Fibroblast of skin of scalp (primary cell): ENCODE data around the gene SDCCAG8.
A peak's percentile ranks its signal among the peaks of the same experiment; 100 is the strongest.

Experiments
- DNase-seq: peaks from one replicate; pipeline ENCODE4 v3.0.0-alpha.2; 2013

SDCCAG8 gene

GRCh38 chr1:243254233-243254926 lies 1.5 kb upstream of the SDCCAG8 start:
- peak; percentile 63 for DNase-seq

DNA sequence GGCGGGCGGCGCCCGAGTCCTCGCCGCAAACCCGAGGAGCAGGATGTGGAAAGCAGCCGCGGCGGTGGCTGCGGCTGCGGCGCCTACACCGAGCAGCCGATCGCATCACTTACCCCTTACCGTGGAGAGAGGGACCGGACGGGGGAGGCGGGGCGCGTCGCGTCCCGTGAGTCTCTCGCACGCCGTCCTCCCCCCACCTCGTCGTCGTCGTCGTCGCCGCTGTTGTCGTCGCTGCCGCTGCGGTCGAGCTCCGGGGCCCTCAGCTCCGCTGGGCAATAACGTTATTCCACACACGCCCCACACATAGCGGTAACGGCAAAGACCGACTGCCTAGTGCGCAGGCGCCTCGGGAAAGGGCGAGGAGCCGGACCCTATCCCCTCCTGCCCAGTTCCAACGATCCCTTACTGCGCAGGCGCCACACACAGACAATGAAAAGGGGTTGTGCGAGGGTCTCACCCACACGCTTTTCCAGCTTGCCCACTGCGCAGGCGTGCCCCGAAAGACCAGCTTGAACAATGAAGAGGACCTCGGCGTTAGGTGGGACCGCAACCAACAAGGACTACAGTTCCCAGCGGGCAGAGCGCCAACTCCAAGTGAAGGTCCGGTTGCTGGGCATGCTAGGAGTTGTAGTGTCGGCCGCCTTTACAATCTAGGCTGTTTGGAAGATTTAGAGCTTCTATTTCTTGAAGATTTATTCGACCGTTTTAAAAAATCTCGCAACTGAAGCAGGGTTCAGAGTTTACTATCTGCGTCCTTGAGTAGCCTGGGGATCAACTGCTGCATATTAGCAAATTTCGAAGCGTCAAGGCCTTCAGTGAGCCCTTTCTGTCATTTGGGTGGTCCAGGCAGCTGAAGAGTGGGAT lies 682 bp upstream of the SDCCAG8 start, which contains the start of gene CEP170:
Gene CEP170 (minus strand): TSS at position 355 of the 864 bp plus-strand sequence. CDS start 30,001 bp downstream, outside the sequence.
- peak; percentile 99 for DNase-seq

GRCh38 chr1:243256590-243256989 lies 749 bp downstream of the SDCCAG8 start:
- DNase-seq = no peak

DNA sequence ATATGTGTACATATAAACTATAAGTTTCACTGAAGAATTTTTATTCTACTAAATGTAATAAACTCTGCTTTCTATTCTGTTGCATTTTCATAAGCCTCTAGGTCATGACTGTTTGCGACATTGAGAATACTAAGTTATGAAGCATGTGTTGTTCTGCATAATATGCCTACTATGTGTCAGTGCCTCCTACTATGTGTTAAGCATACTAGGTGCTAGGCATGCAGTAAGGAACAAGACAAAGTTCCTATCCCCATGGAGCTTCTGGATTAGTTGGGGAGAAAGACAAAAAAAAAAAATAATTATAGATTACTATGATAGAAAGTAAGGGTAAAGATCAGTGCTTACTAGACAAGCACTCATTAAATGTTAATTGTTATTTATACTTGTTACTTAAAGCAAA lies 1.3 kb downstream of the SDCCAG8 start:
- no peak for DNase-seq

GRCh38 chr1:243258731-243259130 lies 2.9 kb downstream of the SDCCAG8 start:
- no peak for DNase-seq

DNA sequence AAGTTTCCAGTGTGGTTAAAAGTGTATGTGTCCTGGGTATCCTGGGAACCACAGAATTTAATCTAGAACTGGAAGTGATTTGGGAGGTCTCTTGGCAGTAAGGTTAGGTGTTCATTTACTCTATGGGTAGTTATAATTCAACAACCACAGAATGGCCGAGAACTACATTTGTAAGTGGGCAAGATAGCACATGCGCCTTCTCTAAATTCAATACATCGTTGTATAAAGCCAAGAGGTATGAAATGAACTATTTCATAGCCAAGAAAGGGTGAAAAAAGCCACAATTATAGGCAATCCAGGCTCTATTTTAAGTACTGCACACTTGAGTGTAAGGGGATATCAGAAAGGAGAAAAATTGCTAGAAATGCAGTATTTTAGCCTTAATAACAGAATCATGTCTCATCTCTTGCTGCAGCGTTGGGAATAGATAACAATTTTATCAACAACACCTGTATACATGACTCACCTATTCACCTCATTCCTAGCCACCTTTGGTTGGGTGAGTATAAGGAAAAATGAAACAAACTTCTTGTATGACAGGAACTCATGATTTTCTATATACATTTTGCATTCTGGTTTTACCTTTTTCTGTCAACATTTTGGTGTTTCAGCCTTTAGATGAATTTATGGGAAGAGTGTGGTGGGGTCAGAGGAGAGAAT lies 4.5 kb downstream of the SDCCAG8 start:
- no peak for DNase-seq

GRCh38 chr1:243261390-243261789 lies 5.5 kb downstream of the SDCCAG8 start:
- DNase-seq = no peak

DNA sequence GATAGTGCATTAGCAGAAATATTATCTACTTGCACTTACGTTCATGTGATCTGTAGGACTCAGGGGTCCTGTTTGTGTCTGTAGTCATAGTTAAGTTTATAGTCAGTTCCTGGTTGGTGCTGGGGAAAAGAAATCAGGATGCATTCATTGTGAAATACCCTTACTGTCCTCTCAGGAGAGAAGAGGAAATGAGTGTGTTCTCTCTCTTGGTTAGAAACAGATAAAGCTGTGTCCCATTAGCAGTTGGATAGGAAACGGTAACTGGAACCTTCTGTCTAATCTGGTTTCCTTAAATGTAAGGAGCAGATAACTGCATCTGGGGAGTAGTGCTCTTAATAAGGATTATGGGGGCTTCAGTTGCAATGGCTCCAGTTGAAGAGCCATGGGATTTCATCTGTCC lies 8.9 kb downstream of the SDCCAG8 start:
- peak; percentile 62 for DNase-seq

DNA sequence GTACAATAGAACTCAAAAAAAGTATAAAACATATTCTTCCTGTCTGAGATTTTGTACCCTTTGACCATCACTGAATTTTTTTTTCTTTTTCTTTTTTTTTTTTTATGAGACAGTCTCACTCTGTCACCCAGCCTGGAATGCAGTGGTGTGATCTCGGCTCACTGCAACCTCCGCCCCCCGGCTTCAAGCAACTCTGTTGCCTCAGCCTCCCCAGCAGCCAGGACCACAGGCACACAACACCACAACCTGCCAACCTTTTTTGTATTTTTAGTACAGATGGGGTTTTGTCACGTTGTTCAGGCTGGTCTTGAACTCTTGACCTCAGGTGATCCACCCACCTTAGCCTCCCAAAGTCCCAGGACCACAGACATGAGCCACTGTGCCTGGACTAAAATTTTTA lies 10.4 kb downstream of the SDCCAG8 start:
- no peak for DNase-seq

- DNase-seq = no peak
Measured at GRCh38 chr1:243267471-243267880, 11.6 kb downstream of the SDCCAG8 start.

GRCh38 chr1:243267914-243268653 lies 12.2 kb downstream of the SDCCAG8 start:
- DNase-seq = peak; percentile 90

- DNase-seq = no peak
Measured at GRCh38 chr1:243268751-243269460, 13.1 kb downstream of the SDCCAG8 start.

DNA sequence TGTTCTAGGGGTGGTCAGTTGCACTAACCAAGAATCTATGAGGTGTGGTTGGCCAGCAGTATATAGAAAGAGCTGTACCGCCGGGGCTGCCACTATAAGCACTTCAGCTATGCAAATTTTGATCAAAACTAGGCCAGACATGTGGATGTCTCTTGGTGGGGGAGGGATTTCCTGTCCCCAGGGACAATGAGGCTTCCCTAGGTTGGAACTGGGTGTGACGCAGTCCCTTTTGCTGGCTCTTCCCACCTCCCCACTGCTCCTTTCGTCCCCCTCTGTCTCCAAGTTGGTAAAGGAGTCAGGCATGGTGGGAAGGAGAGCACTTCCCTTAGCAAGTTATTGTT lies 13.6 kb downstream of the SDCCAG8 start:
- no peak for DNase-seq

DNA sequence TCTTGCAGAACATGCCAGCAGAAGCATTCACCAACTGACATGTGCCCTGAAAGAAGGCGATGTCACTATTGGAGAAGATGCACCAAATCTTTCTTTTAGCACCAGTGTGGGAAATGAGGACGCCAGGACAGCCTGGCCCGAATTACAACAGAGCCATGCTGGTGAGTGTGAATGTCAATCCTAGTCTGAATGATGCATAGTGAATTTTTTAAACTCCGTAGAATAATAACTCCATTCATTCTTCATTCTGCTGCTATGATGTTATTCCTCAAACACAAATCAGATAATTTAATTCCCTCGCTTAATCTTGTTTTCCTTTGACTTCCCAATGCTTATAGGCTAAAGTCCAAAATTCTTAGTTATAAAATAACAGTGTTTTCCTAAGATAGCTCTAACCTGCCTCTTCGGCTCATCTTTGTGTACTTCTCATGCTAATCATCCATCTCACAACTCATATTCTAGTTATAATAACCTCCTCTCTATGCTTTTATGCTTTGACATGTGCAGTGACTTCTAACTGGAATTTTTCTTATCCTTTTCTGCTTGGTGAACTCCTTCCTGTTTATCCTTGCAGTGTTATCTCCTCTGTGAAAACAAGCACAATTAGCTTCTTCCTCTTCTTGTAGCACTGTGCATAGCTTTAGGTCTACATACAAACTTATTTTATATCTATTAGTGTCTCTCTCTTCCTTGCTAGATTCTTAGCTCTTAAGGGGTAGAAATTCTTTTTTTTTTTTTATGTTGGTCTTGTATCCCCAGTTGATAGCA lies 14.4 kb downstream of the SDCCAG8 start:
- no peak for DNase-seq

DNA sequence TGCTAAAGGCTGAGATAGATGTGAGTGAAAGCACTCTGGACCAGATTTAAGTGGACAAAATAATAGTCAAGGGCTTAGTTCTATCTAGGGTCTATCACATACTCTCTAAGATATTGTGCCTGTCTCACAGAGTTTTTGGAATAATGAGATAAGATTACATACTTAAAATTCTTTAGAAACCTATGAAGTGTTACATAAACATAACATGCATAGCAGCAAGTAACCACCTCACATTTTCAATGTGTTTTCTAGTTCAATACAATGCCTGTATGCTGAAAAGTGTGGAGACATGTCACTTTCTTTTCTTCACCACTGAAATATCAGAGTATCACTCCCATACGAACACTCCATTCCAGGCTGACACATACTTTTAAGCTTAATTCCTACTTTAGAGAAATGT lies 16.2 kb downstream of the SDCCAG8 start:
- DNase-seq = no peak

- DNase-seq = no peak
Measured at GRCh38 chr1:243272401-243272800, 16.6 kb downstream of the SDCCAG8 start.

DNA sequence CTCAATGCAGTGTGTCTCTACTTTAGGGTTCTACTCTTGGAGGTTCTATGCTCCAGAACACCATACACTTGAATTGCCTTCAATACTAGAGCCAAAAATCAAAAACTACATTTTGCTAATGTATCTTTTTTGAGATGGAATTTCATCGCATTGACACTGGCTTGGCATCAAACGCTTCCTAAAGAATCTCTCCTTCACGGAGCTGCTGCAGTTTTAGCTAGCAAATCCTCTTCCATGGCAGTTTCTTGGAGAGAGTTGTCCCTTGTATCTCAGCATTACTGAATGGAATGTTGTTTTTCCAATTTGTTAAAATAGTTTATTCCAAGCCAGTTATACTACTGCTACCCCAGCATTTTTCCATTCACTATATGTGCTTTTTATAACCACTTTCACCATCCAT lies 17.7 kb downstream of the SDCCAG8 start:
- no peak for DNase-seq

- DNase-seq = no peak
Measured at GRCh38 chr1:243273945-243274344, 18.1 kb downstream of the SDCCAG8 start.

- no peak for DNase-seq
Measured at GRCh38 chr1:243275316-243275715, 19.5 kb downstream of the SDCCAG8 start.

GRCh38 chr1:243280571-243281129 lies 24.8 kb downstream of the SDCCAG8 start:
- DNase-seq = no peak

DNA sequence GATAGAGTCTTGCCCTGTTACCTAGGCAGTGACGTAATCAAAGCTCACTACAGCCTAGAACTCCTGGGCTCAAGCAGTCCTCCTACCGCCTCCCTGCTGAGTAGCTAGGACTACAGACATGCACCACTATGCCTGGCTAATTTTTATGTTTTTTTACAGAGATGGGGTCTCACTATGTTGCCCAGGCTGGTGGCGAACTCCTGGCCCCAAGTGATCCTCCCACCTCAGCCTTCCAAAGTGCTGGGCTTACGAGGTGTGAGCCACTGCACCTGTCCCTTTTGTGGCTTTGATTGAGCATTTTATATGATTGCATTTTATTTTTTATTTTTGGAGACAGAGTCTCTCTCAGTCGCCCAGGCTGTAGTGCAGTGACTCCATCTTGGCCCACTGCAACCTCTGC lies 25.8 kb downstream of the SDCCAG8 start:
- no peak for DNase-seq
